Left kidney (tissue), 2 donors: ENCODE measurements around the gene MDH1B. TPM values are rescaled to one million over a fixed set of nuclear protein-coding genes. Genes with fewer than 3 reads are reported as not detected.

ENCODE experiments used
- DNase-seq: peaks from one replicate; pipeline ENCODE4 v3.0.0-alpha.2; 2013
- polyA plus RNA-seq: library from polyadenylated mRNA; unstranded; fragments of 120-200 nt; gene quantifications from one replicate; pipeline ENCODE4 v1.2.1, GENCODE V29; 2013; ENCODE audit not compliant: insufficient read length

Gene MDH1B
- polyA plus RNA-seq, 1 donor, result 13.6 TPM

DNA sequence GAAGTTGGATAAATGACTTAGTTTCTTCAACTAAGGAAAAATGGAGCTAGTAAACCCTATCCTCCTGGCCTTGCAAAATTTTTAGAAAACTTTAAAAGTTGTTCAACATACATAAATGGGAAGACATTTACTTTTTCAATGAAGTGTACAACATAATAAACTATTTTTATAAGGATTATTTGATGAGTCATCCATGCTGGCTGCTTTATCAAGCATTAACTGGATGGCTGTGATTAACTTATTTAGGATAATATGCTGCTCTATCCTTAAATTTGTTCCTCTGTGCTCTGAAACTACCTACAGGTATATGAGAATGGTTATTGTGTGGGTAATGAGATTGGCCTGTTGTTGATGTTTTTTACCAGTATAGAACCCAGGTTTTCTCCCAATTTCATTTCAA is 68.2 kb downstream of the MDH1B start:
- DNase-seq, result no peak

DNA sequence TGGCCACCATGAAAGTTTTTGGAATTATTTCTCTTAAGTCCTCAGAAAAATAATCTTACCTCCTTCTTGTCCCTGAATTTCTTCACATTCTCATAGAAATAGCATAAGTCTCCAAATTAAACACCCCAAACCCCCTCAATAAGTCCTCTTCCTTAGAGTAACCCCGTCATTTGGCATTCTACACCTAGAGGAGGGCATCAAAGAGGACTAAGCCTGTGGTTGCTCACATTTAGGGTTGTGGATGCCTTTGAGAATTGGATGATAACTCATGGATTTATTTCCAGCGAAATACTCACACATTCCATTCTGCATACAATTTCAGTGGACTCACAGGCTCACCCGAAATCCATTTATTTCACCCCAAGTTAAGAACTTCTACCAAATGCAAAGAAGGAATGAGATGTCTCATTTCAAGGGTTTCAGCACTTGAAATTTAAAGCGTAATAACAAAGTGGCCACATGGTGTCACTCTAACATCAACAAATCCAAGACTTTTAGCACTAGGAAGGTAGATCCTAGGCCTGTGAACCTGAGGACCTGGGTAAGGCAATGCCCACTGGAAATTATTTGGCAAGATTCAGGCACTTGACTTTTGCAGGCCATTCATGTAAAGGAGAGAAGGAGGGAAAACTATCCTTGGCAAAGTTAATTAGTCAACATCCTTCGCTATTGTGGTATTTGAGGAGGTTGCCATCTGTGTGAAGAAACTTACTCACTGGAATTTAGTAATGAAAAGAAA is 71.6 kb downstream of the MDH1B start:
- DNase-seq, result peak; percentile 57

DNA sequence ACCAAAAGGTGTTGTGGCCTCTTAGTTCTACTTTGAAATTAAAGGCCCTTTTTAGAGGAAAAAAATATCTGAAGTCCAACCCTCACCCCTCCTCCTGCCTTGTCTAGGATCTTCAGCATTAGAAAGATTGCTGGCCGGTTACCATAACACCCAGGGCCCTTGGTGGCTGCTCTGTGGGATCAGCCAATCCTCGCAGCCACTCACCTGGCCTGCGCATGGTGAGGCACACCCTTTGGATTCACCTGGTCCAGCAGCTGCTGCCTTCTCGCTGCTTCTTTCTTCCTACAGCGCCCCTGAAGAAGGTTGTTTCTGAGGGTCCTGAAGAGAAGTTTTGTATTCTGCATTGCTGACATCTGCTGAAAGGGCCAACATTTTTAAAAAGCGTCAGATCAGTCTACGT is 72.2 kb downstream of the MDH1B start:
- DNase-seq, result no peak

GRCh38 chr2:206688990-206689389 is 76.1 kb downstream of the MDH1B start:
- no peak for DNase-seq

GRCh38 chr2:206688453-206688852 is 76.7 kb downstream of the MDH1B start:
- no peak for DNase-seq

Other genes starting within 250 kb of the MDH1B start
- not detected for gene FAM237A, start 122.8 kb downstream of the MDH1B start, polyA plus RNA-seq
- gene DYTN, start 46.9 kb downstream of the MDH1B start, polyA plus RNA-seq, result not detected
- gene FASTKD2, start 278 bp upstream of the MDH1B start, polyA plus RNA-seq, result 46.8 TPM
- gene CPO, start 174.2 kb upstream of the MDH1B start, polyA plus RNA-seq, result 1.7 TPM